ENCODE results near the gene SHC1.

SHC1 gene

DNA sequence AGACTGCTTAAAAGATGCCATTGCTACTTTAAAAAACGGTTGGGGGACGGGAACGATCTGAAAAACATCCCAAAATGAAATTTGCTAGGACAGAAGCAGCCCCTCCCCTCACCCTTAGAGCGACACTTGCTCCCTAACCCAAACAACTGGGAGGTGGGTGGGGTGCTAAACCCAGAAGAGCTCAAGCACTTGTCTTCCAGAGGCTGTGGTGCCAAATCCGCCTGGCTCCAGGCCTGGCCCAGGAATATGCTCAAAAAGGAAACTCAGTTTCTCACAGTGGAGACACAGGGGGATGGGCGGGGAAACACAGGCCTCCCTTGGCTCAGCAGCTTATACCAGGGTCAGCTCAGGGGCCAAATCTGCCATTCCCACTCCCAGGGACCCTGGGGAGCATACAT, 14.0 kb downstream of the SHC1 start:
- DNase-seq, result no peak

DNA sequence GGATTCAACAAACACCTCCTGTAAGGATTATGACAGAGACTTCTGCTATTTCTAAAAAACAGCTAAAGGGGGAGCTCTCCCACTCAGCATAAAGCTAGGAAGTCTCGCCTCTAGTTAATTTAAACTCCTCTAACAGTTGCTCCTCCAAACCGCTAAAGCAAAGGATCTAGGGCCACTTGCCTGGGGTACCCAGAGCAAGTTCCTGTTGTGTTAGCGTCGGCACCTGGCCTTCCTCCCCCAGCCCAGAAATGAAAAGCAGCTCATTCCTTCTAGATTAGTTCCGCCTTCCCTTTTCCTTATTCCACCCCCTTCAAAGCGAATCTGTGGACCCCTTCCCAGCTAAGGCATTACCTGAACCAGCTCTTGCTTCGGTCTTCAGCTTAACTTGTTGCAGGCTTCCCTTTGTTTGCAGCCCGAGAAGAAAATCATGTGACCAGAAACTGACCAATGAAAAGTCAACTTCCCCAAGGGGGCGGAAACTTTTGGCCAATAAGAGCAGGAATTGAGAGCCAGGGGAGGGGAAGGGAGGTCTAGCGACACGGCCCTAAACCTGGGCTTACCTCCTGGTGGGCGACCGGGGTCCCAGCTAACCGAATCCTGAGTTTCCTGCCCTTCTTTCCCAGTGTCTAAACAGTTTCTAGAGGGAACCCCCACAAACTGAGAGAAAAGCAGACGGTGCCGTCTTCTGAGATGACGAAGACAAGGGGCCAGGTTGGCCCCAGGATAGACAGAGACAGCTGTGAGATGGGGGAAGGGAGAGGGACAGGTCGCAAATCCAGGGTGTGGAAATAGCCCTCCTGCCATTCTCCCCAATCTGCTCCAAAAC, 14.6 kb downstream of the SHC1 start, which contains the start of gene PBXIP1:
Gene PBXIP1, minus strand, starts transcription at position 382 of the 826 bp plus-strand sequence. CDS start 2,378 bp downstream, outside the sequence.
- peak; percentile 92 for DNase-seq

DNA sequence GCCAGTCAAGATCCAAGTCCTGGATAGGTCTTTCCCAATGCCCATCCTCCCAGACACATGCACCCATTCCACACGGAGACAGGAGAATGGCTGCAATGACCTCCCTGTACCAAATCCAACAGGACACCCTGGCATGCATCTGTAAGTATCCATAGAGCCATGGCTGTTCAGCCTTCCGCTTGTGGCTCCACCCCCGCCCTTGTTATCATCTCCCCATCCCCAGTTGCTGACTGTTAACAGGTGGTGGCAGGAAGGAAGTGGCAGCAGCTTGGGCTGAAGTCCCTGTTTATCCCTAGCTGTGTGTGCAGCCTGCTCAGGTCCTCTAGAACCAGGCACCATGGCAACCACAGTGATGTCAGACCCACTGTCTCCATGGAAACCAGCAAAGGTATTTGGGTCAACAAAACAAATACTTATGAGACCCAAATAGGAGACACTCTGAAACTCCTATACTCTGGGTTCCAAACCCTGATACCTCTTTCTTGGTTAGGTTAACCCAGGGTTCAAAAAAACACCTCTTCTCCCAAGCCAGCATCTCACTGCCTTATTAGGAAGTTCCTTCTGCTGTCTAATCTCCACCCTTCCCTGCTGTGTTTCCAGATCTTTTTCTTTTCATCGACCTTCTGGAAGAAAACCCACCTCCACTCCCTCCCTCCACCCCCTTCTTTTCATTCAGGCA, 15.4 kb downstream of the SHC1 start:
- peak; percentile 94 for DNase-seq

DNA sequence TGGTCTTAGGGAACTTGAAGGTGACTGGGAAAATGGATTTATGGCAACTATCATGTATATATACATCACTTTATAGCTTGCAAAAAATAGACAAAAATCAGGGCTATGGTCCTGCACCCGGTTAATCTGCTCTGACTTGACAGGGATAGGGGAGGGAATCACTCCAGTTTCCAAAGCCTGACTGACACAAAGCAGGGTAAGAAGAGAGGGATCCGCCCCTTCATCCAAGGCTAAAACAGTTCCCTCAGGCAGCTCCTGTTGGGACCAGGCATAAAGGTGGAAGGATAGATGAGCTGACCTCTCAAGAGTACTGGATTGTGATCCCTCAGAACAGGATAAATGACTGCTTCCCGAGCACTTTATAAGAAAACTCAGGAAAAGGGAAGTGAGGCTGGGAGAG, 16.0 kb downstream of the SHC1 start:
- DNase-seq, result no peak

- DNase-seq, result no peak
Observed at GRCh38 chr1:154953611-154954038, 16.9 kb downstream of the SHC1 start.

DNA sequence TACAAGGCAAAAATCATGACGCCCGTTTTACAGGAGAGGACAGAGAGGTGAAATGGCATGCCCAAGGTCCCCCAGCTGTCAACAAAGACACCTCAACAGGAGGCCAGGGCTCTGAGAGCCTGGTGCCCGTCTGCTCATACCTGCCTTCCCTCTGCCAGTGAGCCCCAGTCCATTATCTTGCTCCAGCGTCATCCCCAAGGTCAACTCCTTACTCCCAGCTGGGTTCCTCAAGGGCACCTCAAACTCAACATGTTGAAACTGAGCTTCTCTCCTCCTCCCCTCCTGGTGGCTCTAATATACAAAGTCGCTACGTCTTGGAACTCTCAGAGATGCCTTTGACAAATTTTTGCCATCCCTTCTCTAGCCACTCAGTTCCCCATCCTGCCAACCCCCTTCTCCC, 17.9 kb downstream of the SHC1 start:
- DNase-seq, result no peak

DNA sequence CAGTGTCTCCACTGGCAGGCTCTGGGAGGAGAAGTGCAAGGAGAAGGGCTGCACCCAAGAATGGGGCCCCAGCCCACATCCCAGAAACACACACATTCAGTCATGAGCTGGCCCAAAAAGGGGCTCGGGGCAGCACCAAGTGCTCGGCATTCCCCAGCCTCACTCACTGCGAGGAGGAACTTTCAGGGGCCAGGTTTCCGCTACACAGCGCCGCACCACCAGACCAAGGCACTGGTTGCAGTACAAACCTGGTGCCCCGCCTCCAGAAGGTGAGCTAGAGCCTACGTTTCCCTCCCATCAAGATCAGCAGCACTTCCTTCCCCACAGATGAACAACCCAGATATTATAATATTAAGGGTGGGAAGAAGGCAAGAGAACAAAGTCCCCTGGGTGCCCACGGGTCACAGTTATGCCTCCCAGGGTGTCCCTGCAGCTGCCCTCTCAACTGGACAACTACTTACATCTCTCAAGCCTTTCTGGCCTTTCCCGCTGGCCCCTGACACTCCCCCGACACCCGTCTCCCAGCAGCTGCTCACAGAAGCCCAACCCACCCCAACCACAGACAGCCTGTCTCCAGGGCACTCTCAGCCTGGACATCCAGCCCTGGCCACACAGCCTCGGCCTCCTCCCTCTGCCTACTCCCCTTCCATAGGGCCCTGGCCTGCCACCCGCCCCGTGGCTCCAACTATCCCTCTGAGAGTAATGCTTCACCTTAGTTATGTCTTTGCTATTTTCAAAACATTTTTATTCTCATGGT, 18.5 kb downstream of the SHC1 start:
- no peak for DNase-seq

GRCh38 chr1:154948079-154948478, 22.5 kb downstream of the SHC1 start:
- DNase-seq, result no peak

DNA sequence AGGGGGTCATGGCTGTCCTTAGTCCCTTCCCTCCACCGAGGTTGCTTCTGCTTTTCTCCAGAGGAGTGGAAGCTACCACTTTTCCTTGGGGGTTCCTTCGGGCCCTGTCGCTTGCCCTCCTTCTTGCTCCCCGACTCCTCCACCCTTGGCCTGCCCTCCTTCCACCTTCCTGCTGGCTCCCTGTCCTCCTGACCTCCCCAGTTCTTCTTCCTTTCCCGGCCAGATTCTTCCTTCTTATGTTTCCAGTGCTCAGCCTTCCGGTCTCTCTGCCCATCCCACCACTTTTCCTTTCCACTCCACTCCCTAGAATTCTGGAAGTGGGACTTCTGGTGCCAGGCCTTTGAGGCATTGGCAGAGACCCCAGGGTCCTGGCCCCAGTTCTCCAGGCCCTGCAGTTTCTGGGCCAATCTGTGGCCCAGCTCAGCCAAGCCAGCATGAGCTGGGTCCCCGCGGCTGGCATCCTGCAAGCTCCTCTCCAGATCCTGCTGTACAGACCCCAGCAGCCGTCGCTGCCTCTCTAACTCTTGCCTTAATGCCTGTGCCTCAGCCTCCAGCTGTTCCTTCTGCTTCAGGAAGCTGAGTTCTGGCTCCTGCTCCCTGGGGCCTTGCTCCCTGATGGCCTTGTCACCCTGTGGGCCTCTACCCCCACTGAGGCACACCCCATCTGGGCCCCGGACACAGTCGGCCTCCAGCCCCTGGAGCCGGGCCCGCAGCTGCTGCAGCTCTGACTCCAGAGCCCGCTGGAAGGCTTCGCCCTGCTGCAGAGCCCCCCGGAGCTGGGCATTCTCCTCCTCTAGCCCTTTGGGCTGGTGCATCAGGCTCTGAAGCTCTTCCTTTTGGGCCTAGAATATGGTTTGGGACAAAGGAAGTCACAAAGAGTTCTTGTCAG, 24.3 kb downstream of the SHC1 start:
- no peak for DNase-seq

DNA sequence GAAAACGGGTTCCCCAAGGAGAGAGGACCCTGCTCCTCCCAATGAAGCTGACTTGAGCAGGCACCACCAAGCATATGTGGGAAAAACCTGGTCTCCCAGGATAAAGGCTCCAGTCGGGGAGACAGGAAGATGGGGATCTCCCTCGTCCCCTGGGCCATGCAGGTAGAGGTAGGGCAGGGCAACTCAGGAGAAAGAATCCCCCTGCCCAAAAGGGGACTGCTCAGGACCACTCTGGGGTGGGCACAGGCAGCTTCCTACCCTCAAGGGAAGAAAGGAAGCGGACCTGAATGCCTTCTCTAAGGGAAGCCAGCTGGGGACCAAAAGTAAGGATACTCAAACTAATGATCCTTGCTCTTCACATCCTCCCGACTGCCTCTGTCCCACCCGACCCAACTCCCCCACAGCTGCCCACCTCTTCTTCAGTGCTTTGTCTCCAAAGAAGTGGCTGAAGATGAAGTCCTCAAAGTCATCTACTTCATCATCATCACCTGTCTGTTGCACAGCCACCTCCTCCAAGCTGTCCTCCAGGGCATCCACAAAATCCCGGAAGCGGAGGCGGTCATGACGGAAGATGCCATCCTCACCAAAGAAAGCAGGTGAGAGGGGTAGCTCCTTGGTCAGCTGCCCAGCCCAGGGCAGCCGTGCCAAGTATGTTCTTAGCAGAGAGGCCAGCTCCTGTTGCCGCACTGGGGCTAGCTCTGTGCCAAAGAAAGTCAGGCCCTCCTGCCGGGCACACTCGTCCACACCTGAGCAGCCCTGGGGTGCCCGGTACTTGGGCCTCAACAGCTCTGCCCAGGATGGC, 25.2 kb downstream of the SHC1 start:
- no peak for DNase-seq

GRCh38 chr1:154944401-154945159, 26.0 kb downstream of the SHC1 start:
- no peak for DNase-seq

GRCh38 chr1:154943649-154944400, 26.7 kb downstream of the SHC1 start:
- peak; percentile 64 for DNase-seq

- no peak for DNase-seq
Observed at GRCh38 chr1:154941333-154942013, 29.1 kb downstream of the SHC1 start.

DNA sequence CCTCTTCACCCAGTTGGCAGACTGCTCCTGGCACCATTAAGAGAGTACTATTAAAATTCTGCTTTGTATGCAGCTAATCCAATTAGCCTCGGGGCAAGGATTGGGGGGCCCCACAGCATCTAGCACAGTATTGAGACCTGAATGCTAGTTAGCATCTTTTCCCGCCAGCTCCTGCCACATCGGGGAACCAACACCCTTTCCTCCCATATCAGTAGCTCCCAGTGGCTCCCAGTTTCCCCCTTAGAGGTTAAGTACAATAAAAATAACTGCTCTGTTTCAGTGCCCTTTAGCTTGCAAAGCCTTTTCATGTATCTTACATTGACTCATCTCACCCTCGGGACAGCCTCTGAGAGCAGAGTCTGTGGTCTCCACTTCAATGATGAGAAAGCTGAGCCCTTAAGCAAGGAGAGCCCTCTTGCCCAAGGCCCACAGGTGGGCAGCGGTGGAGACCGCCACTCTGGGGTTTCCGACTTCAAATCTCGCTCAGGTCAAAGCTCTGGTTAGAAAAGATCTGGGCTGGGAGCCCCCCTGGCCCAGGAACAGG, 29.8 kb downstream of the SHC1 start:
- peak; percentile 66 for DNase-seq

- no peak for DNase-seq
Observed at GRCh38 chr1:154940213-154940560, 30.4 kb downstream of the SHC1 start.

DNA sequence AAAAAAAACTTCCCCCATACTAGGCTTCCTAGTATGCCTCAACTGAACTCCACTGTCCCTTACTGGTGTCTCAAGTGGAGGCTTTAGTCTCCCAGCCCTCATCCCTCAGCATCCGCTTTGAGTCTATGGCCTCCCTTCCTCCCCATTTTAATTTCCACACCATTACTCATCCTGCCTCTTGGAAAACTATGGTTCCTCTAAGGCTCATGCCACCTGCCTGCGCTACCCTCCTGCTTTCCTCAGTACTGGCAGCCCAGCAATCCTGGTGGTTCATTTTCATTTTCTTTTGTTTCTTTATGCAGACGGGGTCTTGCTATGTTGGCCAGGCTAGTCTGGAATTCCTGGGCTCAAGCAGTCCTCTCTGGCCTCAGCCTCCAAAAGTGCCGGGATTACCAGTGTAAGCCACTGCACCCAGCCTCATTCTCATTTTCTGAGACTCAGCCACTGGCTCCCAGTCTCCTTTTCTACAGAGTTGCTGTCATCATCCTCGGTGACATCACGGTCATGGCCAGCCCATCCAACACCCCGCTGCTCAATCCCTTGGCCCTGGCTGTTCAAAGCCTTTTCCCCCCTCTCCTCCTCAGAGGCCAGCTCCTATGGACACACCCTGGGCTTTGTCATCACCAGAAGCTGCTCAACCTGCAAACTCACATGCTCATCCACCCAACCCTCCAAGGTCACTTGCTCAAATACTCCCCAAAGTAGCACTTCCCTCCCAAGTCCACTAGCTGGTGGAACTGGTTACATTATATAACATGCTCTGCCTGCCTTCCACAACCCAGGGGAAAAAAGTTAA, 31.7 kb downstream of the SHC1 start:
- no peak for DNase-seq

- DNase-seq, result no peak
Observed at GRCh38 chr1:154937988-154938386, 32.6 kb downstream of the SHC1 start.

Measured in activated CD4-positive, alpha-beta T cell treated with anti-CD3 and anti-CD28 coated beads, Interleukin-2, amount 50 U/mL, for 16 hours (primary cell).